ENCODE results near the gene RGS19.

Gene RGS19

DNA sequence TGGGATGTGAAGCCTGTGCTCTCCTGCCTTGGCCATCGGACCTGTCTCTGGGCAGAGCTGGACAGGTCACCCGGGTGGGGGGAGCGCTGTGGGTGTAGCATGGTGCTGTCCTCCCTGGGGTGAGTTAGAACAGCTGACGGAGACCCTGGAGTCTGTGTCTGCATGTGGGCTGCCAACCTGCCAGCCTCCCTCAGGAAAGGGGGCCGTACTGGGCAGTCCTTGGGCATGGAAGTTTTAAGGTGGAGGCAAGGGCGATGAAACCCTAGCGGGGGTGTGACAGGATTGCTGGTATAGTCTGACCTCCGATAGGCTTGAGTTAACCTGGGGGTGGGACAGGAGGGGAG, 32.3 kb downstream of the RGS19 start:
- DNase-seq, result no peak

DNA sequence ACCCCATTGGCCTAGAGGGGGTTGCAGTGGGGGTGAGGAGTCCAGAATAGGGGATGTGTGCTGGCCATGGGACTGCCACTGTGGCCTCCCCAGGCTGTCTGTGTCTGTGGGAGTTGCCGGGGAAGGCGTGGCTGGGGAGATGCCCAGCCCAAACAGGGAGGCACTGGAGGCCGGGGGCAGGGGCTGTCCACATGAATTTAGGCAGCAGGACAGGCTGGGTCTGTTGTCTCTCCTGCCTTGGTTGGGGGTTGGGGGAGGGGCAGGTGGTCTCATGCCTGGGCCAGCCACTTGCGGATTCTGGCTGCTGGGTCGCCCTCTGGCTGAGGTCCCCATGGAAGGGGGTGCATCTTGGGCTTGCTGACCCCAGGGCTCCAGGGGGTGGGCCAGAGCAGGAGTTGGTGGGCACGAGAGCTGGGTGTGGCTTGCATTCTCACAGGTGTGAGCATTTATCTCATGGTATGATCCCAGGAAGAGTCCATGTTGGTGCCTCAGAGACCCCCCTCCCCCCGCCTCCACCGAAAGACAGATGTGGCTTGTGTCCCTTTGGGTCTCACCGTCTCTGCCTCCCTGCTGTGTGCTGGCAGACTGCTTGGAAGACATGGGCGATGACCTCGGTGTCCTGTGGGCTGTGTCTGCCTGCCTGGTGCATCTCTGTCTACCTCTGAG, 33.8 kb downstream of the RGS19 start:
- no peak for DNase-seq

DNA sequence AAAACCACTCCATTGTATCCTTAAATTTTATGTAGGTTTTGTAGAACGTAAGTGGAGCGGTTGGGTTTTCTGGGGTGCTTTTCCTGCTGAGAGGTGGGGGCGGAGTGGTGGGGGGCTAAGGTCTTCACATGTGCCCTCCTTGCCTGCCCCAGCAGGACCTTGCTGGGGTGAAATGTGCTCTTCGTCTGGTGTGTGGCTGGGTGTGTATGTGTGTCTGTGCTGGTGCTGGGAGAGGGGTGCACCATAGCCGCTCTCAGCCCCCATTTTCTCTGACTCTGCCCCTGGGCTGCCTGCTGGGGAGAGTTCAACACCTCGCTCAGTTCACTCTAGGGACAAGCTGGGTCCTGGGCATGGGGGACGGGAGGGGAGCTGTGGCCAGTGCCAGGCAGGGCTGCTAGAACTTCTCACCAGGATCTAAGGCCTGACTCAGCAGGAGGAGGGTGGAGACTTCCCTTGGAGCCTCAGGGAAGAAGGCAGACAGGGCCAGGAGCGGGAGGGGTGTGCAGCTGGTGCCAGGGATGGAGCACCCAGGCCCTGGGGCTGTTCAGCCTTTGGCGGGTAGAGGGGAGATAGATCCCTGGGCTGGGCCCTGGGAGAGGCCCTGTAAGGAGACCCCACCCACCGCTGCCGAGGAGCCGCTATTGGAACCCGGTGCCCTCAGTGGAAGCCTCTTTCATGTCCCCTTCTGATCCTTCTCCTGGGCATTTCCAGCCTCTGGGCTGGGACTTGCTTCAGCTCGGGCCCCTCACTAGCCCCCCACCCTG, 34.7 kb downstream of the RGS19 start:
- DNase-seq, result no peak

DNA sequence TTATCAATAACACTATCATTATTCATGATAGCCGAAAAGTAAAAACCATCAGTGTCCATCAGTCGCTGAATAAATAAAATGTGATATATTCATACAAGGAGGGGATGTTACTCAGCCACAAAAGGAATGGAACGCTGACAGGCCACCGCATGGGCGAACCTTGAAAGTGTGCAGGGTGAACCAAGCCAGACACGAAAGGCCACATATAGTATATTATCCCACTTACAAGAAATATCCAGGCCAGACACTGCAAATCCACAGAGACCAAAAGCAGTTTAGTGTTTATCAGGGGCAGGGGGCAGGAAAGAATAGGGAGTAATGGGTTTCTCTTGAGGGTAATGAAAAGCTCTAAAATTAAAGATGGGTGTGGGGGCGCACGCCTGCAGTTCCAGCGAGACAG, 35.5 kb downstream of the RGS19 start:
- no peak for DNase-seq

DNA sequence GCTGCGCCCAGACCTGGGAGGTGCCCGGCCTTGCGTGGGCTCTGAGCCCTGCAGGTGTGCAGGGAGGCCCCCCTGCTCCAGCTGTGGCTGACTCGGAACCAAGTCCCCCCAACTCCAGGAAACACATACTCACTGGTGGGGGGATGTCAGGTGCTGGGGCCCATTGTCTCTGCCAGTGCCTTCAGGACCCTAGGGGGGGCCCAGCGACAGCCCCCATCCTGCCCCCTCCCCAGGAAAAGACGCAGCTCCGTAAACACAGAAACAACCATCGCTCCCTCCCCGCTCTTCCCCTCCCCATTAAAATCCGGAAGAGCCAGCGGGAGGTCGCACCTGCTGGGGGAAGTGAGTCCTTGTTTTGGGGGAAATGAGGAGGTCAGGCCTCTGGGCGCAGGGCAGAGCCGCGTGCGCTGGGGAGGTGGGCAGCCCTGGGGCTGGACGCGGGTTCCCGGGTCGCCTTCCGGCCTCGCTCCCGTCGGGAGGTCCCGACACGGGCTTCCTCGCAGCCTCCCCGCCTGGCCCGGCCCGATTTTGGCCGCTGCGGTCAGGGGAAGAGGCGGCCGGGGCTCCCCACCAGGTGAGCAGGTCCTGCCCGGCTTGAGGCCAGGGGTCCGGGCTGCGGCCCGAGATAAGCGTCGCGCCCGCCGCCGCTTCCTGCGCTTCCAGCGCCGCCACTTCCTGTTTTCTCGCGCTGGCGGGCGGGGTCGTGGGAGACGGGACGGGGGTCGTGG, 37.1 kb downstream of the RGS19 start:
- DNase-seq, result no peak

DNA sequence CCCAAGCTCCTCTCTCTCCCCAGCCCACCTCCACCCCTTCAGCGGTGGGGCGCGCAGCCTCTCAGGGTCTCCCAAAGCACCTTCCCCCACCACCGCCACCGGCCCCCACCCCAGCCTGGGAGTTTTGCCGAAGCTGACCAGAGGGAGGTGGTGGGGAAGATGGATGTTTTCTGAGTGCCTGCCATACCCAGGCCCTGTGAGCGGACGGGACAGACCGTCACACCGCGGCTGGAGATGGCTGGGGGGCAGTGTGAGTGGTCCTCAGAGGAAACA, 37.6 kb downstream of the RGS19 start:
- no peak for DNase-seq

DNA sequence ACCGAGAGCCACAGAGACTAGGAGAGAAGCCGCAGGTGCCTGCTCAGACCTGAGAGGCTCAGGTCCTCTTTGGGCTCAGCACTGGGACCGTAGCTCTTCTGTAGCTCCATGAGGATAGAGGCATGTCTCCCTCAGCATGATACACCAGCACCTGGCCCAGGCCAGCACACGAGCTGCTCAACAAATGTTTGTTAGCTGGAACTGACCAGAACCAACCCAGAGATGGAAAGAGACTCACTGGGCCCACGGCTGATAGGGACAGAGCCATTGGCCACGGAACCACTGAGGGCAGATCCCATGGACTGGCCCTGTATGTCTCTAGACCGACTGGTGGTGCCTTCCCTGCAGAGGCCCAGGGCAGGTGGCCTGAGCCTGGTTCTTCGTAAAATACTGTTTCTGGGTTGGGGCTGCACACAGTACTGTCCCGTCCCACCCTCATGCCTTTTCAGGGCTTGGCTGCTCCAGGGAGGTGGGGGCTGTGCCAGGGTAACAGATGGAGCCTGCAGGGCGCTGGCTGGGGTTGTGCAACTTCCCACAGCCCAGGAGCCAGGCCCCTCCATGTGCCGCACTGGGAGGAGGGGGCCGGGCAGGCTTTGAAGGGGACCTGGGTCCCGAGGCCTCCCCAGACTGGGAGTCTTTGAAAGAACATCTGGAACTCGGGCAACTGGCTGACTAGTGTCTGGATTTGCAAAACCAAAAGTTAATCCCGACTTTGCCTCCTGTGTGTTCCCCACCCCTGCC, 38.1 kb downstream of the RGS19 start:
- no peak for DNase-seq

DNA sequence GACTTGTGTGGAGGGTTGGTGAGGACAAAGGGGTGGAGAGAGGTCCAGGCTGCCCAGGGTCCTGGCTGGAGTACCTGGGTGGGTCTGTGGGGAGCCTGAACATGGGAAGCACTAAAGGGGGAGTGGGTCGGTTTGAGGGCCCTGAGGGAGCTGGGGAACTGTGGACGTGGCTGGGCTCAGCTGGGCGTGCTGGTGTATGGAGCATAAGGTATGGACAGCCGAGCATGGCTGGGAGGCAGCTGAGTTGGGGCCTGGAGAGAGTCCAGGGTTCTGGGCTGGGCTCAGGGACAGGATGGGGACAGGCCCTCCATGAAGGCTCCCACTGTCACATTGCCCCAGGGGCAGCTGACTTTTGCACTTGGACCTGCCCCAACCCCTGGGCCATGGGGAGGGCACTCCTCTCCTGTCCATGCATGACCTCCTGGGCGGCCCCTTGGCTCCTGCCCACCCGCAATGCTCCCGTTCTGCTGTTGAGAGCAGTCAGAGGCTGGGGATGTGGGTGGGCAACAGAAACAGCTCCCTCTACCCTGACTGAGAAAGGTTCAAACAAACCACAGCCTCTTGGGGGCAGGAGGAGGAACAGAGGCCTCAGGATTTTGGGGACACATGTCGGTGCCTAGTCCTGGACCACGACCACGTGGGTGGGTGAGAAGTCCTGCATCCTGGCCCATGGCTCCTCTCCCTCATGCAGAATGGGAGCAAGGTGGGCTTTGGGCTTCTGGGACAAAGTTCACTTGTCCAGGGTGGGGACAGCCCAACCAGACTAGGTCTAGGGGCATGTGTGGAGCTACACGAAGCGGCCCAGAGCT, 38.9 kb downstream of the RGS19 start:
- DNase-seq, result no peak

DNA sequence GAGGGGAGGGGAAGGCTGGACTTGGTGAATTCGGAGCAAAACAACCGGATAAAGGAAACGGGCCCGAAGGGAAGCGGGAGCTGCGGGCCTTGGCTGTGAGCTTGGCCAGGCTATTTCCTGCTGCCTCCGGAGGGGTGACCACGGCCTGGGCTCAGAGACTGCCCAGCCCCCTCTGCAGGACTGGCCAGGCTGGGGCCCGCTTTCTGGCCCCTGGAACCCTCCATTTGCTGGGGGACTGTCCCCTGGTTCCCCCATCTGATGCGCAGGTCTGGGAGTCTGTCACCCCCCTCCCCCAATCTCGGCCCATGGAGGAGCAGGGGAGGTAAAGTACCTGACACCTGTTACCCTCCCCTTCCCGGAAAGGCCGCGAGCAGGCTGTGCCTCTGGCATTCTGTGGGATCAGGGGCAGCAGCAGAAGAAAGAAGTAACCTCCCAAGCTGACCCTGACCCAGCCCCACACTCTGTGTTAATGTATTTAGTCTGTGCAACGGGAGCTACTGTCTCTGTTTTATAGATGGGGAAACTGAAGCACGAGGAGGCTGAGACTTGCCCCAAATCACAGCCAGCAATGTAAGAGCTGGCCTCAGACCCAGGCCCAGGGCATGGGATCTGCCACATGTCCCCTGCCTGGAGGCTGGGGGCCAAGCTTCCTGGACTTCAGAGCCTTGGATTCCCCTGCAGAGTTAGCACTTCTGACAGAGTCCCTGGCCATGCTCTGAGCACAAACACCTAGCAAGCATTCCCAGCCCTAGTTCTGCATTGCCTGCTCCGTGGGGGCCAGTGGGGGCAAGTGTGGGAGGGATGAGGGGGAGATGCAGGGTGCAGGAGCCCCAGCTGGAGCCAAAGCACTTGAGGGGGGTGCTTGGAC, 39.8 kb downstream of the RGS19 start:
- DNase-seq, result no peak

DNA sequence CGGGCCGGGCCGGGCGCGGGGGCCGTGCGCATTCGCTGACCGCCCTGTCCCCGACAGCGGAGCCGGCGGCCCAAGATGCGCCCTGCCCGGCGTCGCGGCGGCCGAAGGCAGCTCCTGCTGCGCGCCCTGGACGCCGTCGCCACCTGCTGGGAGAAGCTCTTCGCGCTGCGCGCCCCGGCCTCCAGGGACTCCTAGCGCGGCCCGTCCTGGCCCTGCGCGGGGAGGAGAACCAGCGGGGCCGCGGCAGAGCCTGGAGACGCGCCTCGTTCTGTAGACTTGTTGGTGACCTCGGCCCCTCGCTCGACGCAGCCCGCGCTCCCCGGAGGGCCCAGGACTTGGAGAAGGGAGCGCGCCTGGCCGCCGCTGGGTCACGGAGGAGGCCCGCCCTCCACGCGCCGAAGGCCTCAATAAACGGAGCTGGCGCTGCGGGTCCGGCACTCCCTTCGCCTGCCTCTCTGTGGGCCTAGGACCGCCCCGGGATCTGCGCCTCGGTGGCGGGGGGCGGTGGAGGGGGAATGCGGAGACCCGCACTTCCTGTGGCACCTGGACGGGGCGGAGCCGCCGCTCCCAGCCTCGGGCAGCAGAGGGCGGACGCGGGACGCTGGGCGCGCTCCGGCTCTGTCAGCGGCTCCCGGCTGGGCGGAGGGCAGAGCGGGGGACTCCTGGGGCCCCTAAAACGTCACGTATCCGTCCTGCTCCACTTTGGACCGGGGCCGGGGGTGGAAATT, 40.6 kb downstream of the RGS19 start:
- peak; percentile 71 to 76 for DNase-seq

DNA sequence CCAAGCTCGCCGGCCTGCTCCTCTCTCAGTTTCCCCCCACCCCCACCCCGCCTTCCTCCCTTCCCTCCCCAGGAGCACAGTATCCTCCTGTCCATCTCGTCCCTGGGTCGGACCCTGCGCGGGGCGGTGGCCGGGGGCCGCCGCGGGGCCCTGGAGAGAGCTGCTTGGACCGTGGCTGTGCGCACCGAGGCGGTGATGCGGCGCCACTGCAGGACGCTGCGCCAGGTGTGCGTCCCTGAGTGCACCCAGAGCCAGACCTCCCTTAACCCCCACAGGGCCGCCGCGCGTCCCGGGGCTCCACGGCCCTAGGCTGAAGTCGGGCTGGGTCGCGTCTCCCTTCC, 41.1 kb downstream of the RGS19 start:
- DNase-seq, result no peak

DNA sequence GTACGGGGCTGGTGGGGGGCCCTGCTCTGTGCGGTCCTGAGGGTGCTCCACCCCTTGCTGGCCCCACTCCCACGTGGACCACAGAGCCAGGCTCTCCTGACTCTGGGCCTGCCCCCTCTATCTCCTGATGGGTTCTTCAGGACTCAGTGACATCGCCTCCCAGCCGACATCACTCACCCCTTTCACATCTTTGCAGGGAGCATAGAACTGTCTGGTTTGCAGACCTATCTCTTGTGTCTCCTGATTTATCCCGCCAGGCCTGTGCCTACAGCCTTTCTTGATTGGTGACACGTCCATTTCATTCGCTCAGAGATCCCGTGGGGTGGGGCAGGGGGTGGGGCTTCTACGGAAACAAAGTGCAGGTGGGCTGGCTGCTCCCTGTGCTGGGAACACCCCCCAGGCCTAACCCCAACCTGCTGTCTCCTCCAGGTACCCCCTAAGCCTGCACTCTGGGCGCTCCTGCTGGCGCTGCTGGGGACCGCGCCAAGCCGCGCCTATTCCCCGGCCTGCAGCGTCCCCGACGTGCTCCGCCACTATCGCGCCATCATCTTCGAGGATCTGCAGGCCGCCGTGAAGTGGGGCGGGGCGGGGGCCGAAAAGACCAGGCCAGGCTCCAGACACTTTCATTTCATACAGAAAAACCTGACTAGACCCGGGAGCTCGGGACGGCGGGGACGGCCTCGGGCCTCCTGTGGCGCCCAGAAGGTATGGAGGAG, 41.7 kb downstream of the RGS19 start:
- no peak for DNase-seq

DNA sequence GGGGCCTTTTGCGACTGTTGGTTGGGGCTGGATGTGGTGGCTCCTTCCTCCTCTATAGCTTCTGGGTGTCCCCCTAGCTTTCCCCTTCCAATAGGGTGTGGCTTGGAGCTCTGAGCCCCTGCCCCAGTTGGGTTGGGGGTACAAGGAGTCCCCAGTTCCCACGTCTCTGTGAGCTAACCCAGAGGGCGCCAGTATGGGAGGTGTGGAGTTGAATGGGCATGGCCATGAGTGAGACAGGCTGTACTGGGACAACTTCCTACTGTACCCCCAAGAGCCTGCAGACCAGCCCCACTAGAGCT, 42.2 kb downstream of the RGS19 start:
- DNase-seq, result no peak

DNA sequence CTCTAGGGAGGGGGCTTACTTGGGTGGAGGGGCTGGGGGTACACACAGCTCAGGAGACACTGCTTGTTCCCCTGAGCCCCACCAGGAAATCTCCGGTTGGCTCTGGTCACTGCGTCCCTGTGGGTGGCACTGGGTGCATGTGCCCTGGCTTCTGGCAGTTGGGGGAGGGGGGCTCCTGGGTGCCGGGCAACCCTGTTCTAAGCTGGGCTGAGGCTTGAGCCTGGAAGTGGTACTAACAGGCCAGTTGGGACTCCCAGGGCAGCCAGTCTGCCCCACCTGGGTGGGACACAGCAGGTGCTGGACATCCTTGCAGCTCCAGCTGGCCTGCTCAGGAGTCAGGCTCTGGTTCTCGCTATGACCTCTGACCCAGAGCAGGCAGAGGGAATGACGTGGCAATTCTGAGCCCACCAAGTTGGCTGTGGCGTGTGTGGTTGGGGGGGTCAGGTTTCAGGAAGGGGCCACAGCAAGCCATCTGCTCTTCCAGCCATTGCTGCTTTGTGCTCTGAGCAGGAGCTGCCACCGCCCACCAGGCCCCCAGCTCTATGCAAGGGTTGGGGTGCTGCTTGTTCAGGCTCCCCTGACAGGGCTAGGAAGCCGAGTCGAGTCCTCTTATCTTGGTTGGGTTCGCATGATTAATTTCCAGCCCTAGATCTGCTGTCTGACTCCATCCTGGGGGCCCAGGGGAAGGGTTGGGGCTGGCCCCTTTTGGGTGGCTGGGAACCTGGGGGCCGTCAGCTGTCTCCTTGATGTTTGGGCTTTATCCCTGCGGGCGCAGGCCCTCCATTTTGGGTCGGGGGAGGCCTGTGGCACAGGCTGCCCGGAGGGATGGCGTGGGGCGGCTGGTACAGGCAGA, 42.7 kb downstream of the RGS19 start:
- DNase-seq, result no peak

DNA sequence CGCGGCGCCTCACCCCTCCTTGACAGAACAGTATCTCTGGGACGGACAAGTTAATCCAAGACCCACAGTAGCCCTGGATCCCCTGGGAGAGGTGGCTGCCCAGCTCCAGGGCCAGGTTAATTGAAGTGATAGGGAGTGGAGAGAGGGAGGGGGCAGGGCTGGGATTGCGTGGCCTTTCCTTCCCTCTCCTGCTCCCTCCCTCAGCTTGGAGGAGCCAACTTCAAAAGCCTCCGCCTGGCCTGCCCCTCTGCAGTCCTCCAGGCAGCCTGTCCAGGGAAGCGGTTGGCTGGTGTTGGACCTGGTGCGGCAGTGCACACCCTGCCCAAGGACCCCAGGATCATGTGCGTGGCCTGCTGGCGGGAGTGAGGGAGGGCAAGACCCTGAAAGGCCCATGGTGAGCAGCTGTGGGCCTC, 43.4 kb downstream of the RGS19 start, which contains the start of gene C20orf204:
C20orf204 (plus strand) TSS at position 250 of the 413 bp plus-strand sequence; CDS start at position 392, 142 bp downstream.
- DNase-seq, result no peak

DNA sequence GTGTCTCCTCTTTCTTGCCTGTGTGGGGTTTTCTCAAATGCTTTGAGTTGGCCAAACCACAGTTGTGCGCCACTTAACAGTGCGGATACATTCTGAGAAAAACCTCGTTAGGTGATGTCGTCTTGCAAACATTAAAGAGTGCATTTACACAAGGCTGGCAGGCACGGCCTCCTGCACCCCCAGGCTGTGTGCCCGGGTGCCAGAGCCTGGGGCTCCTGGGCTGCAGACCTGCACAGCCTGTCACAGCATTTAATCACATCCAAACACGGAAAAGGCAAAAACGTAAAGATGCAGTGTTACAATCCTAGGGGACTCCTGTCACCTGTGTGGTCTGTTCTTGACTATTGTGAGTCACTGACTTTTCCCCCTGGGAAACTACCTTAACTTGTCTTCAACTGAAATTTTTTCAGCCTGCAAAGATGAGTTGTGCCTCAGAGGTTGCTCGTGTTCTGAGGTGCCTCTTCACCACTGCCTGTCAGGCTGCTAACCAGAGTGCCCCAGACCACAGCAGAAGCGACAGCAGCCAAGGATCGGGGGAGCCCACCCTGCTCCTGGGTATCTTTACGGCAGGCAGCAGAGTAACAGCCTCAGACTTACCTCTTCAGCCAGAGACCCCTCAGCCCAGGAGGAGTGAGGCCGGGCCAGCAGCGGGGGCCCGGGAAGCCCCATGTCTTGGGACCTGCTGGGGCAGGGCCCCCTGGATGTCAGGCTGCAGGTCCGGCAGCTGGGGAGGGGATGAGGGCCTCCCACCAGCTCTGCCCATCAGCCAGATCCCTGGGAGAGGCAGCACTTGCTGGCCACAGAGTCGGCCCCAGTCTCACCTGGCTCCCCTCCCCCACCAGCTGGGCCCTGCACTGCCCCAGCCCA, 44.0 kb downstream of the RGS19 start:
- peak in 1 of 2 donors; percentile 49 for DNase-seq

DNA sequence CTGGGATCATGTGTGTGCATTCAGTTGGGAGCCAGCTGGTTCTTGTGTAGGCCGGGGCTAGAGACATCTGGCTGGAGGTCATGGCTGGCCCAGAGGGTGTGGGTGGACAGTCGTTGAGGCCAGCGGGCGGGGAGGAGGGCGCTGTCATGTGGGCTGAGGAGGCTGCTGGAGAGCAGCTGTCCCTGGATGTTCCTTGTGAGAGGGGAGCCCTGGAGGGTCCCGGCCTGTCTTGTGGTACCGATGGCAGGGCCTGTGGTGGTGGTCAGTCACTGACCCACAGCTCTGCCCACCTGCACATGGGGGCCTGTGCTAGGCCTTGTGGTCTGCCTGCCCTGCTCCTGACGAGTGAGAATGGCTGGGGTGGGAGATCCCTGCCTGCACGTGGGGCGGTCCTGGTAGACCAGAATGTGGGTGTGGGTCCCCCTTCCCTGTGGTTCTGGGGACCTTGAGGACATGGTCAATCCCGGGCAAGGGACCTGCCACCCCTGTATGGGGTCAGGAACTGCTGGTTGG, 45.3 kb downstream of the RGS19 start:
- DNase-seq, result no peak
